Measurements from ENCODE around the gene RSPO4.

DNA sequence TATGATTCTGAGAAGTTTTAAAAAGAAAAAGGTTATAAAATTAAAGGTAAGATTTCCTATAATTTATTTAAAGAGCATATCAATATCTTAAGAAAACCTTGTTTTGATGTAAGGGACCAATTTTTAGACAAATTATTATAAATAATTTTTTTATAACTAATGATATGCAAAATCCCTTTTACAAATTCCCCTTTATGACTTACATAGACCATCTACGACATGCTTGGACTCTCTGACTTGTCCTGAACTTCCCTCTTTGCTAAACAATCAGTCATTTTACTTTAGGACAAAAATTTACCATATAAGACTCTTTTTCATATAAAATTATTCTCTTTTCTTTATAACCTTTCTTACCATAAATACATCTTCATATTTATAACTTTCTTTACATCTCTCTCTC lies 70.7 kb downstream of the RSPO4 start:
- TF ChIP-seq, protein P1, sequence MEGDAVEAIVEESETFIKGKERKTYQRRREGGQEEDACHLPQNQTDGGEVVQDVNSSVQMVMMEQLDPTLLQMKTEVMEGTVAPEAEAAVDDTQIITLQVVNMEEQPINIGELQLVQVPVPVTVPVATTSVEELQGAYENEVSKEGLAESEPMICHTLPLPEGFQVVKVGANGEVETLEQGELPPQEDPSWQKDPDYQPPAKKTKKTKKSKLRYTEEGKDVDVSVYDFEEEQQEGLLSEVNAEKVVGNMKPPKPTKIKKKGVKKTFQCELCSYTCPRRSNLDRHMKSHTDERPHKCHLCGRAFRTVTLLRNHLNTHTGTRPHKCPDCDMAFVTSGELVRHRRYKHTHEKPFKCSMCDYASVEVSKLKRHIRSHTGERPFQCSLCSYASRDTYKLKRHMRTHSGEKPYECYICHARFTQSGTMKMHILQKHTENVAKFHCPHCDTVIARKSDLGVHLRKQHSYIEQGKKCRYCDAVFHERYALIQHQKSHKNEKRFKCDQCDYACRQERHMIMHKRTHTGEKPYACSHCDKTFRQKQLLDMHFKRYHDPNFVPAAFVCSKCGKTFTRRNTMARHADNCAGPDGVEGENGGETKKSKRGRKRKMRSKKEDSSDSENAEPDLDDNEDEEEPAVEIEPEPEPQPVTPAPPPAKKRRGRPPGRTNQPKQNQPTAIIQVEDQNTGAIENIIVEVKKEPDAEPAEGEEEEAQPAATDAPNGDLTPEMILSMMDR (IDR thresholded peaks at IDR 0.05; ENCODE audit: borderline replicate concordance, extremely low read depth, low read length, poor library complexity, severe bottlenecking), result no peak
- no peak for TF ChIP-seq EZH2 (IDR thresholded peaks at IDR 0.05; ENCODE audit: borderline replicate concordance, low read depth, low read length, severe bottlenecking)

Measured in DND-41 (cell line).